ENCODE results near the gene PEX12.

Gene PEX12

GRCh38 chr17:35548208-35548810, 30.1 kb downstream of the PEX12 start:
- no peak overlapping the region for H3K4me3 ChIP-seq (ENCODE audit: low read depth, low read length)

GRCh38 chr17:35546487-35546886, 31.9 kb downstream of the PEX12 start:
- H3K4me3 ChIP-seq (ENCODE audit: low read depth, low read length), result no peak overlapping the region
- no peak for DNase-seq (ENCODE audit: low read depth)

More at GRCh38 chr17:35548208-35548810, 30.1 kb downstream of the PEX12 start:
- TF ChIP-seq CTCF (conservative IDR thresholded peaks at IDR 0.05; ENCODE audit: low read depth, low read length), result no peak
- DNase-seq (ENCODE audit: low read depth), result no peak

GRCh38 chr17:35545150-35545549, 33.2 kb downstream of the PEX12 start:
- no peak for TF ChIP-seq CTCF (conservative IDR thresholded peaks at IDR 0.05; ENCODE audit: low read depth, low read length)
- no peak overlapping the region for H3K4me3 ChIP-seq (ENCODE audit: low read depth, low read length)
- DNase-seq (ENCODE audit: low read depth), result no peak

More at GRCh38 chr17:35546487-35546886, 31.9 kb downstream of the PEX12 start:
- TF ChIP-seq CTCF (conservative IDR thresholded peaks at IDR 0.05; ENCODE audit: low read depth, low read length), result no peak

- TF ChIP-seq CTCF (conservative IDR thresholded peaks at IDR 0.05; ENCODE audit: low read depth, low read length), result no peak
- H3K4me3 ChIP-seq (ENCODE audit: low read depth, low read length), result no peak overlapping the region
- DNase-seq (ENCODE audit: low read depth), result peak; percentile 41
Measured at GRCh38 chr17:35543856-35544255, 34.5 kb downstream of the PEX12 start.

- DNase-seq (ENCODE audit: low read depth), result no peak
- no peak overlapping the region for H3K4me3 ChIP-seq (ENCODE audit: low read depth, low read length)
- TF ChIP-seq CTCF (conservative IDR thresholded peaks at IDR 0.05; ENCODE audit: low read depth, low read length), result no peak
Measured at GRCh38 chr17:35542990-35543389, 35.4 kb downstream of the PEX12 start.

GRCh38 chr17:35541434-35541833, 36.9 kb downstream of the PEX12 start:
- TF ChIP-seq CTCF (conservative IDR thresholded peaks at IDR 0.05; ENCODE audit: low read depth, low read length), result no peak
- peak; percentile 11 for DNase-seq (ENCODE audit: low read depth)
- H3K4me3 ChIP-seq (ENCODE audit: low read depth, low read length), result peak overlapping the region; percentile 53

Measured in choroid plexus epithelial cell (primary cell).